HG02588 (cell line): ENCODE data around the gene TMF1.

Source experiments
- ATAC-seq: cut with Tn5 transposase; IDR thresholded peaks from one replicate; pipeline ENCODE4 v1.9.1; 2021; ENCODE audit warnings: mild to moderate bottlenecking, moderate library complexity; ENCODE audit not compliant: unreplicated experiment

Gene TMF1, protein sequence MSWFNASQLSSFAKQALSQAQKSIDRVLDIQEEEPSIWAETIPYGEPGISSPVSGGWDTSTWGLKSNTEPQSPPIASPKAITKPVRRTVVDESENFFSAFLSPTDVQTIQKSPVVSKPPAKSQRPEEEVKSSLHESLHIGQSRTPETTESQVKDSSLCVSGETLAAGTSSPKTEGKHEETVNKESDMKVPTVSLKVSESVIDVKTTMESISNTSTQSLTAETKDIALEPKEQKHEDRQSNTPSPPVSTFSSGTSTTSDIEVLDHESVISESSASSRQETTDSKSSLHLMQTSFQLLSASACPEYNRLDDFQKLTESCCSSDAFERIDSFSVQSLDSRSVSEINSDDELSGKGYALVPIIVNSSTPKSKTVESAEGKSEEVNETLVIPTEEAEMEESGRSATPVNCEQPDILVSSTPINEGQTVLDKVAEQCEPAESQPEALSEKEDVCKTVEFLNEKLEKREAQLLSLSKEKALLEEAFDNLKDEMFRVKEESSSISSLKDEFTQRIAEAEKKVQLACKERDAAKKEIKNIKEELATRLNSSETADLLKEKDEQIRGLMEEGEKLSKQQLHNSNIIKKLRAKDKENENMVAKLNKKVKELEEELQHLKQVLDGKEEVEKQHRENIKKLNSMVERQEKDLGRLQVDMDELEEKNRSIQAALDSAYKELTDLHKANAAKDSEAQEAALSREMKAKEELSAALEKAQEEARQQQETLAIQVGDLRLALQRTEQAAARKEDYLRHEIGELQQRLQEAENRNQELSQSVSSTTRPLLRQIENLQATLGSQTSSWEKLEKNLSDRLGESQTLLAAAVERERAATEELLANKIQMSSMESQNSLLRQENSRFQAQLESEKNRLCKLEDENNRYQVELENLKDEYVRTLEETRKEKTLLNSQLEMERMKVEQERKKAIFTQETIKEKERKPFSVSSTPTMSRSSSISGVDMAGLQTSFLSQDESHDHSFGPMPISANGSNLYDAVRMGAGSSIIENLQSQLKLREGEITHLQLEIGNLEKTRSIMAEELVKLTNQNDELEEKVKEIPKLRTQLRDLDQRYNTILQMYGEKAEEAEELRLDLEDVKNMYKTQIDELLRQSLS

GRCh38 chr3:69051756-69052471 is at the start of gene TMF1:
TMF1 (minus strand) TSS chr3:69052333; CDS start chr3:69052086, 247 bp downstream.
- peak; percentile 96 for ATAC-seq

- ATAC-seq = no peak
Observed at GRCh38 chr3:69099576-69099975, 47.4 kb upstream of the TMF1 start.

DNA sequence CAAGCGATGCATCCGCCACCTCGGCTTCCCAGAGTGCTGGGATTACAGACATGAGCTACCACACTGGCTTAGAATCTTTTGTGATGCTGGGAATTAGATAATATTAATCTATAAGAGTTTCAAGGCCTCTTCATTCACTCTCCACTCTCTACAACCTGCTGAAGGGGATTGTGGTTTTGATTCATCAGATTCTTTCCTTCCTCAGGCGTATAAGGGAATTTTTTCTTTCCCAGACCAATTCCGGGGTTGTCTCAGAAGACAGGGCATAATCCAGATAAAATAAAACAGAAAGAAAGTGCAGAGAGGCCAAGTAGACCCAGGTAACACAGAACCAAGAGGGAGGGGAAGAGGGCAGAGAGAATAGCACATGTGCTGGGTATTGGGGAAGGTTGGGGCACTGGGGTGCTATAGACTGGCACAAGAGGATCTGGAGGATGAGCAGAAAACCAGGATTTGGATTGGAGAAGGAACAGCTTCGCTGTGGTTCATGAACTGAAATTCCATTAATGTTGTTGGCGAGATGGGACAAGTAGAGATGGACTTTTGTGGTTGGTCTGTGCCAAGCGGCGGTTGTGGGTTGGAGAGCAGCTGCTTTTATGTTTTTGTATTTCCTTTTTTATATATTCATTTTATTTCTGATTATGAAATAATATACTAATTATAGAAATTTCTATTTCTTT is 45.4 kb upstream of the TMF1 start:
- no peak for ATAC-seq

GRCh38 chr3:69096299-69096698 is 44.2 kb upstream of the TMF1 start:
- no peak for ATAC-seq

- ATAC-seq = no peak
Observed at GRCh38 chr3:69095636-69096035, 43.5 kb upstream of the TMF1 start.

GRCh38 chr3:69094467-69095205 is 42.5 kb upstream of the TMF1 start:
- ATAC-seq = no peak

GRCh38 chr3:69092030-69092516 is 39.9 kb upstream of the TMF1 start:
- peak; percentile 71 for ATAC-seq

DNA sequence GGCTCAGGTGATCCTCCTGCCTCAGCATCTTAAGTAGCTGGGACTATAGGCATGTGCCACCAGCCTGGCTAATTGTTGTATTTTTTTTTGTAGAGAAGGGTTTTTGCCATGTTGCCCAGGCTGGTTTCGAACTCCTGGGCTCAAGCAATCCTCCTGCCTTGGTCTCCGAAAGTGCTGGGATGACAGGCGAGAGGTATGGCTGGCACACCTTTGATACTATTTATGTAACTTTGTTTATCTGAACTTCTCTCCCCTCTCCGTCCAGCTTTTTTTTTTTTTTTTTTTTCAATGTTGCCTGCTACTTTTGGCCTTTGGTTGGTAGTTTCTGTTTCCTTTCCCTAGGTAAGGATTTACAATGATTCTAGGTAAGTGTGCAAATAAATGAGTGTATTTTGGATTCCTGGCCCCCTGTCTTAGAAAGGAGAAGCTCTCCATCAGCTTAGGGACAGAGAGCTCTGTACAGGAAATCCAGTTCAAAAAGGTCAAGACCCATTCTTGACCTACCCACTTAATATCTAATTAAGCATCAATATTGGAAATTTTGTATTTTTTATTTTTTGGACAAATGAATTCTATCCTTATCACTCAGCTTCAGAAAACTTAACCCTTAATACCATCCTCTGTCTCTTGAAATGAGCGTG is 39.4 kb upstream of the TMF1 start:
- ATAC-seq = peak; percentile 1

GRCh38 chr3:69090021-69090420 is 37.9 kb upstream of the TMF1 start:
- no peak for ATAC-seq

- ATAC-seq = peak; percentile 15
Observed at GRCh38 chr3:69088063-69088462, 35.9 kb upstream of the TMF1 start.

DNA sequence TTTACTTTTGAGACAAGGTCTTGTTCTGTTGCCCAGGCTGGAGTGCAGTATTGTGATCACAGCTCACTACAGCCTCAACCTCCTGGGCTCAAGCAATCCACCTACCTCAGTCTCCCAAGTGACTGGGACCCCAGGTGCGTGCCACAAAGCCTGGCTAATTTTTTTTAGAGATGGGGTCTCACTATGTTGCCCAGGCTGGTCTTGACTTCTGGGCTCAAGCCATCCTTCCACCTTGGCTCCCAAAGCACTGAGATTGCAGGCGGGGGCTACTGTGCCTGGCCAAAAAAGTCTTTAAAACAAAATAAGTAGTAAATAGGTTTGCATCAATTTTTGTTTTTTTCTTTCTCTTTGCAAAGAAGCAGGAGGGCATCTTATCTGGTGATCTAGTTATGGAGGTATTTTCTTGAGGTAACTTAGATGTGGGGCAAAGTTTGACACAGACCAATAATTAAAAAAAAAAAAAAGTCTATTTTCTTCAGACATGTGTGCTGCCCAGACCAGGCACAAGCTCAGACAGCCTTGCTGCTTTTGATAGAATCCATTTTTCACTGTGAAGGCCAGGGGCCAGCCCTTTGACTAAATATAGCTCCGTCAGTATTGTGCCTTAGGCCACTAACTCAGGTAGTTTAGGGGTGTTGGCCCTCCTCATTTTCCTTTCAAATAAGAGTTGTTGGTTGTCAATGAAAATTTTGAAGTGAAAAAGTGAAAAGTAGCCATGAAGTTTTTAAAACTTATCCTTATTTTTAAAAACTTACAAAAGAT is 35.1 kb upstream of the TMF1 start:
- no peak for ATAC-seq

DNA sequence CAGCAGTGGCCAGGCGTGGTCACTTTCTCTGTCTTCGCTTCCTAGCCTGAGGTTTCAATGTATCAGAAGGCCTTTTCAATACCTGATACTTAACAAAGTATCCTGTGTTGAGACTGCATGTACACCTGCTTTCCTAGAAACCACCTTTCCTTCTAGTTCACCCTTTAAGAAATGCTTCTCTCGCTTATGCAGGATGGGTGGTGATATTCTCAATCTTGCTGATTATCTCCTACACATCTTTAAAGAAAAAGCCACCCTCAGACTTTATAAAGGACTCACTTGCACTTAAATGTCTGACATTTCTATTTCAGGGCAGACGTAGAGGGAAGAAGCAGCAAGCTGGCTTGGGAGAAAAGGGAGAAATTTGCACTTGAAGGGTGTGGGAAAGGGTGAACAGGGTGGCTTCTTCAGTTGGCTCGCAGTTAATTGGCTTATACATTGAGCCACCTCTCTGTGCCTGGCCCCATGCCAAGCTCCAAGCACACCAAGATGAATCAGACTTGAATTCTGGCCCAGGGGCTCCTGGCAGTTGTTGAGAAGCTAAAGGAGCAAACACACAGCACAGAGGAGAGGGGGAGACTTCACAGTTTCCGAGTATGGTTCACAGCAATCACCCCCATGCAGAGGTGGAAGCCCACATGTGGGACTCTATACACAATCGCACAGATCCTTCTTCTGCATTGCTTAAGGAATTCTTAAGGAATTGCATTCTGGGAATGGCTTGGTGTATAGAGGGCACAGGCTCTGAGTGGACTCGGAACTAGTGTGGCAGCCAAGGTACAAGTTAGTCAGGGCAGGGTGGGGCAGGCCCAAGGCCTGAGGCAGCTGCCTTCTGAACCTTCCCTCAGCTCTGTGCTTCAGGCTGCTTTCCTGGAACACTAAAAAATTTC is 33.9 kb upstream of the TMF1 start:
- ATAC-seq = no peak

- no peak for ATAC-seq
Observed at GRCh38 chr3:69085168-69085832, 33.2 kb upstream of the TMF1 start.

DNA sequence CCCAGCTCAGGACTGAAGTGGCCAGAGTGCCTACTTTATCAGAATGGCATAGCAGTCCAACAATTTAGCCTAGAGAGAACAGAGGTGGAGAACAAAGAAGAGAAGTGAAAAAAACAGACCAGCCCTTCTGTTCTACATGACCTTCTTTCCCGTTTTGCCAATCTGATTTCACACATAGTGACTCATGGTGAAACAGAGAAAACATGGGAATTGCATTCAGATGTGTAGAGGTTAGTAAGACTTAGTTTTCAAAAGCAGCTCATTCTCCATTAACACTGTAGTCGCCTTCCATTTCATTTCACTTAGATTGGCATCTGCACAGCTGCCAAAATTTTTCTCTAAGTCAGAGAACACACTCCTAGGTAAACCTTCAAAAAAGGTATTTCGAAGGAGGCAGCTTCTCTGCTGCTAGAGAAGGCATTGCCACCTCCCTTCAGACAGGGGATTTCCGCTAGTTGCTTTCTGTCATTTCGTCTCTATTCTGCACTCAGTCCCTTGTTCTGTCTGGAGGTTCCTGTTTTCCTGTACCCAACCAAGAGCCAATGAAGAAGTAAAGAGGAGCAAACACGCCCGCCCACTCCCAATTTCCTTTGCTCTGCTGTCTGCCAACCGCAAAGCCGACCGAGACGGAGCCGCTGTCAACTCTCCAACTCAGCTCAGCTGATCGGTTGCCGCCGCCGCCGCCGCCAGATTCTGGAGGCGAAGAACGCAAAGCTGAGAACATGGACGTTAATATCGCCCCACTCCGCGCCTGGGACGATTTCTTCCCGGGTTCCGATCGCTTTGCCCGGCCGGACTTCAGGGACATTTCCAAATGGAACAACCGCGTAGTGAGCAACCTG is 32.4 kb upstream of the TMF1 start, which contains the start of gene ARL6IP5:
TSS of gene ARL6IP5 (plus strand) at position 612 of the 842 bp plus-strand sequence. CDS start at position 723, 111 bp downstream.
- ATAC-seq = peak; percentile 47

DNA sequence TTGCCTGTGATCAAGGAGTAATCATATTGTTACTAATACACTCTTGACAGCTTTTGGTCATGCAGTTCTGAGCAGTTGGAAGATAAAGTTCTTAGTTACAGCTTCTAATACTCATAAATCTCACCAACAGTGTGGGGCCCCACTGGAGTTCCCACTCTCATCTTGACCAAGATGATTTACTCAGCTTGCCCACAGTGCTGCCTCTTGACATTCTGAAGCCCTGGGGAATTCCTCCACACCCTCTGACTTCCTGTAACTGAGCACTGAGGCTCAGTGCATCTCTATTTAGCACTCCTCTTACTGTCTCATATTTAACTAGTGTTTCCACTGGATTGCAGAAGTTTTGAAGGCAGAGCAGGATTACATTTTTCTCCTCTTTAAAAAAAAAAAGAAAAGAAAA is 30.7 kb upstream of the TMF1 start:
- ATAC-seq = peak; percentile 56

DNA sequence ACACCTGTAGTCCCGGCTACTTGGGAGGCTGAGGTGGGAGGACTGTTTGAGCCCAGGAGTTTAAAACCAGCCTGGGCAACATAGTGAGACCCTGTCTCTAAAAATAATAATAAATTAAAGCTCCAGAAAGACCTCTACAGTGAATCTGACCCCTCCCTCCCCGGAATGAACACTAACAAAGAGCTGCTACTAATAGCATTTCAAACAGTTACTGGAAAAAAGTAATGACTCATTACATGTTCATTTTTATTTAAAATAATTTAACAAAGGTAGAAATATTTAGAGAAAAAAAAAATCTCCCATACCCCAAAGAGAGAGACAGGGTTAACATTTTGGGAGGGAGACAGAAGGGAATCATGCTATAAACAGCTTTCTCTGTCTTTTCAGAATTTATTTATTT is 30.2 kb upstream of the TMF1 start:
- no peak for ATAC-seq
